Measurements from ENCODE around the gene RIMKLA. TPM values are rescaled to one million over a fixed set of nuclear protein-coding genes. Genes with fewer than 3 reads are reported as not detected.

Gene RIMKLA
- total and polyA plus RNA-seq, 2 of the 13 experiments (the other 11 are each of a cell fraction or from before 2014, with no cell fraction given) = 2.5 to 3.8 TPM

DNA sequence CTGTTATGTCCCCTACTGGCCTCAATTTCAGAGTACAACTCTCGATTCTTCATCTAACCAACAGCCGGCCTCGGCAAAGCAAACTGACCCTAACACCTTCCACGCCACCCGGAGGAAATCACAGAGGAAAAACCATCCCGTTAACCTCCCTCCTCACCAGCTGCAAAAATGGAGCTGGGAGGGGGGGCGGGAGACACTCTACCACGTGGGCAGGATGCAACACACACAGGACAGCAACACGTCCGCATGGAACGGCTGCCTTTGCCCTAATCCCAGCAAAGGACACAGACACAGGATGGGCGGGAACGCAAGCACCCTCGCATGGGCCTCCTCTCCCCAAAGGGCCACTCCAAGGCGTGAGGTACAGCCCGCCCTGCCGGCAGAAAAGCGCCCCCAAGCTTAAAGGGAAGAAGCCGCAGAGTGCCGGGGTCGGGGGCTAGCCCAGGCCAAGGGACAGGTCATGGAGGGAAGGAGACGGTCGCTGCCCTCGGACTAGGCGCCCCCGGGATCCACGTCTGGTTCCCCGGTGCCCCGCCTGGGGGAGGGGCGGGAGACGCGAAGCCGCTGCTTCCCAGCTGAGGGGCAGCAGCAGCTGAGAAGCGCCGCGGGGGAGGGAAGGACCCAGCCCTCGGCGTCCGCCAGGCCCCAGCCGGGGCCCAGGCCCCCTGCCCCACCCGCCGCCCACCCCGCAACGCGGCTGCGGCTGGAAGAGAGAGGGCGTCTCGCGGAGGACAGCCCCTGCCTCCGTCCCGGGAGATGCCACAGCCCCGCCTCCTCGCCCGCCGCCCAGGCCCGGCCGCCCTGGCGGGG is 46.1 kb upstream of the RIMKLA start (continued):
- TF ChIP-seq ZNF782 (CRISPR knock-in tag; IDR thresholded peaks at IDR 0.05; ENCODE audit: borderline replicate concordance) (0 out of 2 replicates have a peak, but pooled peaks have one; percentile 27), PITX1 (CRISPR knock-in tag; IDR thresholded peaks at IDR 0.05) (peak; percentile 71), MYC (CRISPR knock-in tag; IDR thresholded peaks at IDR 0.05; ENCODE audit: borderline replicate concordance) (peak; percentile 93), MEF2D (CRISPR knock-in tag; IDR thresholded peaks at IDR 0.05) (peak; percentile 54; the same call in 1 of the 2 replicates), PPARG (CRISPR knock-in tag; conservative IDR thresholded peaks at IDR 0.05) (peak; percentile 65), SIN3A (IDR thresholded peaks at IDR 0.05; ENCODE audit: borderline replicate concordance, low read depth, low read length) (peak; percentile 79; the same call in 1 of the 2 replicates), SIX4 (CRISPR knock-in tag; IDR thresholded peaks at IDR 0.05) (no peak), ZEB1 (IDR thresholded peaks at IDR 0.05; ENCODE audit: insufficient replicate concordance, low read depth) (no peak), RFX3 (CRISPR knock-in tag; IDR thresholded peaks at IDR 0.05) (no peak), LCORL (IDR thresholded peaks at IDR 0.05) (no peak), LCORL (CRISPR knock-in tag; IDR thresholded peaks at IDR 0.05) (0 out of 2 replicates have a peak, but pooled peaks have one; percentile 57), ZNF101 (CRISPR knock-in tag; IDR thresholded peaks at IDR 0.05; ENCODE audit: borderline replicate concordance, low read depth) (no peak; the same call in 1 of the 2 replicates), HNF4G (IDR thresholded peaks at IDR 0.05; ENCODE audit: borderline replicate concordance, low read depth, low read length) (no peak), HNF4G (CRISPR knock-in tag; IDR thresholded peaks at IDR 0.05; ENCODE audit: borderline replicate concordance, low read depth) (no peak), ZNF432 (CRISPR knock-in tag; IDR thresholded peaks at IDR 0.05; ENCODE audit: borderline replicate concordance) (no peak), ZNF431 (CRISPR knock-in tag; IDR thresholded peaks at IDR 0.05; ENCODE audit: borderline replicate concordance, low read depth) (no peak), MXI1 (IDR thresholded peaks at IDR 0.05; ENCODE audit: borderline replicate concordance, low read depth, low read length) (peak; percentile 93)
- TF ChIP-seq, protein P1, sequence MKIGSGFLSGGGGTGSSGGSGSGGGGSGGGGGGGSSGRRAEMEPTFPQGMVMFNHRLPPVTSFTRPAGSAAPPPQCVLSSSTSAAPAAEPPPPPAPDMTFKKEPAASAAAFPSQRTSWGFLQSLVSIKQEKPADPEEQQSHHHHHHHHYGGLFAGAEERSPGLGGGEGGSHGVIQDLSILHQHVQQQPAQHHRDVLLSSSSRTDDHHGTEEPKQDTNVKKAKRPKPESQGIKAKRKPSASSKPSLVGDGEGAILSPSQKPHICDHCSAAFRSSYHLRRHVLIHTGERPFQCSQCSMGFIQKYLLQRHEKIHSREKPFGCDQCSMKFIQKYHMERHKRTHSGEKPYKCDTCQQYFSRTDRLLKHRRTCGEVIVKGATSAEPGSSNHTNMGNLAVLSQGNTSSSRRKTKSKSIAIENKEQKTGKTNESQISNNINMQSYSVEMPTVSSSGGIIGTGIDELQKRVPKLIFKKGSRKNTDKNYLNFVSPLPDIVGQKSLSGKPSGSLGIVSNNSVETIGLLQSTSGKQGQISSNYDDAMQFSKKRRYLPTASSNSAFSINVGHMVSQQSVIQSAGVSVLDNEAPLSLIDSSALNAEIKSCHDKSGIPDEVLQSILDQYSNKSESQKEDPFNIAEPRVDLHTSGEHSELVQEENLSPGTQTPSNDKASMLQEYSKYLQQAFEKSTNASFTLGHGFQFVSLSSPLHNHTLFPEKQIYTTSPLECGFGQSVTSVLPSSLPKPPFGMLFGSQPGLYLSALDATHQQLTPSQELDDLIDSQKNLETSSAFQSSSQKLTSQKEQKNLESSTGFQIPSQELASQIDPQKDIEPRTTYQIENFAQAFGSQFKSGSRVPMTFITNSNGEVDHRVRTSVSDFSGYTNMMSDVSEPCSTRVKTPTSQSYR (CRISPR knock-in tag; IDR thresholded peaks at IDR 0.05; ENCODE audit: borderline replicate concordance) = peak; percentile 76
- TF ChIP-seq, protein P2, sequence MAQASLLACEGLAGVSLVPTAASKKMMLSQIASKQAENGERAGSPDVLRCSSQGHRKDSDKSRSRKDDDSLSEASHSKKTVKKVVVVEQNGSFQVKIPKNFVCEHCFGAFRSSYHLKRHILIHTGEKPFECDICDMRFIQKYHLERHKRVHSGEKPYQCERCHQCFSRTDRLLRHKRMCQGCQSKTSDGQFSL (CRISPR knock-in tag; IDR thresholded peaks at IDR 0.05) = peak; percentile 79
- TF ChIP-seq, protein P3, sequence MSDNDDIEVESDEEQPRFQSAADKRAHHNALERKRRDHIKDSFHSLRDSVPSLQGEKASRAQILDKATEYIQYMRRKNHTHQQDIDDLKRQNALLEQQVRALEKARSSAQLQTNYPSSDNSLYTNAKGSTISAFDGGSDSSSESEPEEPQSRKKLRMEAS (IDR thresholded peaks at IDR 0.05) = peak; percentile 91
- TF ChIP-seq, protein P4, sequence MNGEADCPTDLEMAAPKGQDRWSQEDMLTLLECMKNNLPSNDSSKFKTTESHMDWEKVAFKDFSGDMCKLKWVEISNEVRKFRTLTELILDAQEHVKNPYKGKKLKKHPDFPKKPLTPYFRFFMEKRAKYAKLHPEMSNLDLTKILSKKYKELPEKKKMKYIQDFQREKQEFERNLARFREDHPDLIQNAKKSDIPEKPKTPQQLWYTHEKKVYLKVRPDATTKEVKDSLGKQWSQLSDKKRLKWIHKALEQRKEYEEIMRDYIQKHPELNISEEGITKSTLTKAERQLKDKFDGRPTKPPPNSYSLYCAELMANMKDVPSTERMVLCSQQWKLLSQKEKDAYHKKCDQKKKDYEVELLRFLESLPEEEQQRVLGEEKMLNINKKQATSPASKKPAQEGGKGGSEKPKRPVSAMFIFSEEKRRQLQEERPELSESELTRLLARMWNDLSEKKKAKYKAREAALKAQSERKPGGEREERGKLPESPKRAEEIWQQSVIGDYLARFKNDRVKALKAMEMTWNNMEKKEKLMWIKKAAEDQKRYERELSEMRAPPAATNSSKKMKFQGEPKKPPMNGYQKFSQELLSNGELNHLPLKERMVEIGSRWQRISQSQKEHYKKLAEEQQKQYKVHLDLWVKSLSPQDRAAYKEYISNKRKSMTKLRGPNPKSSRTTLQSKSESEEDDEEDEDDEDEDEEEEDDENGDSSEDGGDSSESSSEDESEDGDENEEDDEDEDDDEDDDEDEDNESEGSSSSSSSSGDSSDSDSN (CRISPR knock-in tag; IDR thresholded peaks at IDR 0.05) = no peak
- TF ChIP-seq, protein P5, sequence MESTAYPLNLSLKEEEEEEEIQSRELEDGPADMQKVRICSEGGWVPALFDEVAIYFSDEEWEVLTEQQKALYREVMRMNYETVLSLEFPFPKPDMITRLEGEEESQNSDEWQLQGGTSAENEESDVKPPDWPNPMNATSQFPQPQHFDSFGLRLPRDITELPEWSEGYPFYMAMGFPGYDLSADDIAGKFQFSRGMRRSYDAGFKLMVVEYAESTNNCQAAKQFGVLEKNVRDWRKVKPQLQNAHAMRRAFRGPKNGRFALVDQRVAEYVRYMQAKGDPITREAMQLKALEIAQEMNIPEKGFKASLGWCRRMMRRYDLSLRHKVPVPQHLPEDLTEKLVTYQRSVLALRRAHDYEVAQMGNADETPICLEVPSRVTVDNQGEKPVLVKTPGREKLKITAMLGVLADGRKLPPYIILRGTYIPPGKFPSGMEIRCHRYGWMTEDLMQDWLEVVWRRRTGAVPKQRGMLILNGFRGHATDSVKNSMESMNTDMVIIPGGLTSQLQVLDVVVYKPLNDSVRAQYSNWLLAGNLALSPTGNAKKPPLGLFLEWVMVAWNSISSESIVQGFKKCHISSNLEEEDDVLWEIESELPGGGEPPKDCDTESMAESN (CRISPR knock-in tag; conservative IDR thresholded peaks at IDR 0.05) = 0 out of 2 replicates have a peak, but pooled peaks have one; percentile 14

Data from HepG2 (cell line).